Femur (tissue), 1 donor: Measurements from ENCODE around the gene TNS3.

ENCODE experiments used
- DNase-seq: peaks from one replicate; pipeline ENCODE4 v3.0.0-alpha.2; 2017

Gene TNS3

GRCh38 chr7:47233996-47234395, 347.9 kb downstream of the TNS3 start:
- no peak for DNase-seq

GRCh38 chr7:47232751-47233412, 349.0 kb downstream of the TNS3 start:
- no peak for DNase-seq

DNA sequence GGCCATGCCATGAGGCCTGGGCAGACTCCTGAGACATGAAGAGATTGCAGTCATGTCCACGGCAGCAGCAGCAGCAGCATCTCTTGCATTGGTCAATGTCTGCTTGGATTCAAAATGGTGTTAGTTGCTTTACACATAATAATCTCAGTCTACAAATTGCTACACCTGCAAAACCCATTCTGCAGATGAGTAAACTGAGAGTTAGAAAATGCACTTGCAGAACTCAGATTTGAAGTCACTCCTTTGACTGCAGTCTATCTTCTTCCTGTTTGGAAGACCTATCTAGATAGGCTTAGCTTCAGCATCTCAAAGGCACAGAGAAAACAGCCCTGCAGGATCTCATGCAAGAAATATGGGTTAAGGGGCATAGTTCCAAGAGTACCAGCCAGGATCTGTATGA, 350.3 kb downstream of the TNS3 start:
- no peak for DNase-seq

- DNase-seq = no peak
These were observed 350.9 kb downstream of the TNS3 start for GRCh38 chr7:47231032-47231431.

DNA sequence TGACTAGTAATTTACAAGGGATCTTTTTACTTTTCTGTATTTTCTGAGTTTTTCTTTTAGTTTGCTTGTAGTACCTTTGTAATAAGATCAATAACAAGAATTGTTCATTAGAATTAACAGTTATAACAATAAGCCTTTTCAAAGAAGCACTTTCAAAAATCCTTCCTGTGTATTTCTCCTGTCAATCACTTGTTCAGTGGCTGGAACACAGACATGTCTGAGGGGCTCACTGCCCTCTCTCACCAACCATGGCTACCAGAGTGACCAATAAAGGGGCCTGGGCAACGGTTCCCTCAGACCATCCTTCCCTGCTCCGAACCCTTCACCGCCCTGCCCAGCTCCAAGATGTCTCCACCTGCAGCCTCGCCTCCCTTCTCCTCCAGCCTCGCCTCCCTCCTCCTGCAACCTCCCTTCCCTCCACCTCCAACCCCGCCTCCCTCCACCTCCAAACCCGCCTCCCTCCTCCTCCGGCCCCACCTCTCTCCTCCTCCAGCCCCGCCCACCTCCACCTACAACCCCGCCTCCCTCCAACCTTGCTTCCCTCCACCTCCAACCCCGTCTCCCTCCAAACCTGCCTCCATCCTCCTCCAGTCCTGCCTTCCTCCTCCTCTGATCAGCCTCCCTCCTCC, 353.4 kb downstream of the TNS3 start:
- no peak for DNase-seq

- peak; percentile 44 for DNase-seq
These were observed 354.1 kb downstream of the TNS3 start for GRCh38 chr7:47227762-47228177.

DNA sequence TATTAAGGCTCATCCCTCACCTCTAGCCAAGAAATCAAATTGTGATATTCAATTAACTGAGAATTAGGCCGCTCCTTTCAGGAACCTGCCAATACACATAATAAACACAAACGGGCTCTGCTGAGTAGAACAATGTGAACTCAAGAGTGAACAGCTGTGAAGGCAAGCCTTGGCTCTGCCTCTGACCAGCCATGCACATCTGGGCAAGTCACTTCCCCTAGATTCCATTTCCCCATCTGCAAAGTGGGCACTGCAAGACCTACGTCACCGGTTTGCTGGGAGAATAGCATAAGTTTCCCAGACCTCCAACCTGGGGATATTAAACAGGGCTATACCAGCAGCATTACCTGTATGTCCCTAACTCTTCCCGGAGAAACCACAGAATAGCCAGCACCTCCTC, 355.2 kb downstream of the TNS3 start:
- no peak for DNase-seq

- no peak for DNase-seq
These were observed 356.4 kb downstream of the TNS3 start for GRCh38 chr7:47225387-47226131.
